CD4-positive, alpha-beta T cell treated with Interleukin-12 subunit alpha and Interleukin-12 subunit beta, for 1 hour (primary cell): Measurements from ENCODE around the gene GJB2.

Experiments used
- DNase-seq: peaks from one replicate; pipeline ENCODE4 v3.0.0-alpha.2; 2020

The GJB2 gene

DNA sequence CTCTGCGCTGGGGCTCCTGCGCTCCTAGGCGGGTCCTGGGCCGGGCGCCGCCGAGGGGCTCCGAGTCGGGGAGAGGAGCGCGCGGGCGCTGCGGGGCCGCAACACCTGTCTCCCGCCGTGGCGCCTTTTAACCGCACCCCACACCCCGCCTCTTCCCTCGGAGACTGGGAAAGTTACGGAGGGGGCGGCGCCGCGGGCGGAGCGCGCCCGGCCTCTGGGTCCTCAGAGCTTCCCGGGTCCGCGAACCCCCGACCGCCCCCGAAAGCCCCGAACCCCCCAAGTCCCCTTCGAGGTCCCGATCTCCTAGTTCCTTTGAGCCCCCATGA is at the start of gene GJB2:
Gene GJB2 (minus strand): TSS at position 103 of the 326 bp plus-strand sequence. CDS start 3,357 bp downstream, outside the sequence.
- DNase-seq, result no peak

DNA sequence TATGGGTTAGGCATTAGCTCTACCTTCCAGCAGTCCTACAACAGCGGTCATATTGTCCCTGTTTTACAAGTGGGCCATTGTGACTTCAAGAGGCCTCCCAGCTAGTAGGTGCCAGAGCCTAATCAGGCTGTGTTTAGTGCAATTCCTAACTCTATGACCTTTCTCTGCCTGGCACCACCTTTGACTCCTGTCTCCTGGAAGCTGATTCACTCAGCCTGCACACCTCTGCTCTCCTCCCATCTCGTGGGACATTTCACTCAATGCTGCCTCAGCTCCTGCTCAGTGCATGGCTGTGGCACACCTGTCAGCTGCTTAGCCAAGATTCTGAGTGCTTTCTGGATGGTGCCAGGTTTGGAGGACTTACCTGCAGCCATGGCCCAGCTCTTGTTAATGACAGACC is 48.9 kb upstream of the GJB2 start:
- no peak for DNase-seq

DNA sequence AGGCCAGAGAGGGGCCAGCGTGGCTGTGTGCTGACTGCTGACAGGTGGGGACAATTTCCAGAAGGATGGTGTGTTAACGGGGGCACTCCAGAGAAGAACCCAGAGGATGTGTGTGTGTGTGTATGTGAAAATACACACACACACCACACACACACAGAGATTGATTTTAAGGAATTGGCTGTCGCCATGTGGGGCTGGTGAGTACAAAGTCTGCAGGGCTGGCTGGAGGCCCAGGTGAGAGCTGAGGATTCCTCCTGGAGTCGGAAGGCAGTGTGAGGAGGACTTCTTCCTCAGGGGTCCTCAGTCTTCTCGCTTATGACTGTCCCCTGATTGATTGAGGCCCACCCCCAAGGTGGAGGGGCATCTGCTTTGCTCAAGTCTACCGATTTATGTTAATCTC is 47.0 kb upstream of the GJB2 start:
- DNase-seq, result no peak

DNA sequence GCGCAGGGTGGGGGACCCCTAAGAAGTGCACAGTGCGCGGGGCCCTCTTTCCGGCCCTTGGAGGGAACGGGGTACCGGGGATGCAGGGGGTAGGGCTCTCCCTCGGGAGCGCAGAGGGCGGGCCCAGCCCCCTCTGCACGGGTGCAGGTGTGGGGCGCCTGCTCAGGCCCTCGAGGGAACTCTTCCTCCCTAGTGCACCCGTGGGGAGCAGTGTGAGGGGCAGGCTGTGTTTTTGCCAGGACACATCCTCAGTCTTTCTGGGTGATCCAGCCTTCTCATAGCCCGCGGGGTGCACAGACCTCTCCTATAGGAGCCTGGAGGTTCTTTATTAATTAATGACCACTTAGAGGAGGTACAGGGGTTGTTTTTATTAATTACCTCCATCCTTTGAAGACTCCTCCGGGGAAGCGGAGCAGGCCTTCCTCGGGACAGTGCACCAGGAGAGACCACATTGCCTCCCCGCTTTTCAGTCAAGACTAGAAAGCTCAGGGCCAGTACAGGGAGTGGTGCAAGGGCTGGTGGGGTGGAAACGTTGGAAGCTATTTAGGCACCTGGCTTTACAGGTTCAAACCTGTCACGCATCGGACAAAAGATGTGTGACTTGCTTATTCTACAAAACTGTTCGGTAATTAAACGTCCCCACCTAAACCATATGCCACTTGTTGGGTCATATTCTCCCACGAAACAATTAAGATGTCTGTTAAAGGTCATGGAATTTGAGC is 40.0 kb upstream of the GJB2 start:
- no peak for DNase-seq

DNA sequence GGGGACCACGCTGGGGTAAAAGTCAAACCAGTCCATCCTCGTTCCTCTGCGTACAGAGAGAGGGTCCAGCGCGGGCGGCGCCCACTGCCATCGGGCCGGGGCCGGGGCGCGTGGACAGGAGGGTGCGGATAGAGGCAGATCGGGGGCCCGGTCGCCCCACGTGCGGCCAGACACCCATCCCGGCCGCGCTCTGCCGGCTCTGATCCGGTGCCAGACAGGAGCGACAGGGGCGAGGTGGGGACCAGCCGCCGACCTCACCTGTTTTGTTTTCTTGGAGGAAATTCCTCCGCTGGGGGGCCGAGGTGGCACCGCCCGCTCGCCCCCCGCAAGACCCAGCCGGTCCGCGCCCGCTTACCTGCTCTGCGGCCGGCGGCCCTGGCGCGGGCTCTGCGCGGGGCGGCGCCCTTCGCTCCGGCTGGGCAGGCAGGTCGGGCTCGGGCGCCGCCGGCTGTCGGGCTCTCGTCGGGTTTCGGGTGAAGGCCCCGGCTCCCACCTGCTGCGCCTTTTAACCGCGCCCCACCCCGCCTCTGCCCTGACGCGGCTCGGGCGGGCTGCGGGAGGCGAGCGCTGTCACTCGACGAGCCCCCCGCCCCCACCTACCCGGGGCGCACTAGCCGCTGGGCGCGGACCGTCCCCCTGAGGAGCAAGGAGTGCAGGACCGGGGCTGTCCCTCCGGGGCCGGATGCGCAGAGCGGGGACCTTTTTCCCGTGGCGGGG is 39.3 kb upstream of the GJB2 start, which contains the start of gene GJB6:
Gene GJB6 (minus strand): TSS at position 481 of the 717 bp plus-strand sequence. CDS start 8,839 bp downstream, outside the sequence.
- peak; percentile 16 for DNase-seq

DNA sequence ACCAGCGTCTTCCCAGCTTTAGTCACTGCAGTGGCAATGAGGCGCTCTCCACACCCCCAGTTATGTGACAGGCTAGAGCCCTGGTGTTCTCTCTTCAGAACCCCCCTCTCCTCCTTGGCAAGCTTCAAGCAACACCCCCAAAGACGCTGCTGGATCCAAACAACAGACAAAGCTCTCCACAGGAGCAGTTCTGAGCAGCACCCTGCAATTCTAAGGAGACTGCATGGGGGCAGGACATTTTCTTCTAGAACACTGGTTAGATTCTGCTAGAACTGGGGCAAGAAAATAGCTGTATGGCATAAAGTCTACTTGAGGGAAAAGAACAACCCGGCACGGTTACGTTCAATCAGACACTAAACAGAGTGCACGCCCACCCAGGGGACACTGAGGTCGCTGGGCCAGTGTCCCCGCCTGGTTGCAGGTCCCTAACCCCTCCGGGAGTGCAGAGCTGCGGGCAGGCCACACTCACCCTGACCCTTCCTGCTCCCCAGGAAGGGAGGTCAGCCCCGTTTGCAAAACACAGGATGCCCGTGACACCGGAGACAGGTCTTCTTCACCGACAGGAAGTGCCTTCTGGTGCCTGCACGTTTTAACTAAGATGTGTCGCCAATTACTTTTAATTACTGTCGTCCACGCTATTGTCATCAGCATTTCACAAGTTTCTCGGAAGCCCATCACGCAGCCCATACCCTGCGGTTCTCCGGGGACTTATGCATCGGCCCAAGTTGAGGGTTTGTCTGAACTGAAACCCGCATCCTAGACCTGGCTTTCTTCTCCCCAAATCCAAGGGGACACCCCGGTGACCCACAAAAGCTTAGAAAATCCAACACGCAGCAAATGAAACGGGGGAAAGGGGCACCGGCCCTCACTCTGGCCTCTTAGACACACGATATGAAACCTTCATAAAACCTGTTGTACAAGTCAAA is 38.4 kb upstream of the GJB2 start:
- peak; percentile 11 for DNase-seq

DNA sequence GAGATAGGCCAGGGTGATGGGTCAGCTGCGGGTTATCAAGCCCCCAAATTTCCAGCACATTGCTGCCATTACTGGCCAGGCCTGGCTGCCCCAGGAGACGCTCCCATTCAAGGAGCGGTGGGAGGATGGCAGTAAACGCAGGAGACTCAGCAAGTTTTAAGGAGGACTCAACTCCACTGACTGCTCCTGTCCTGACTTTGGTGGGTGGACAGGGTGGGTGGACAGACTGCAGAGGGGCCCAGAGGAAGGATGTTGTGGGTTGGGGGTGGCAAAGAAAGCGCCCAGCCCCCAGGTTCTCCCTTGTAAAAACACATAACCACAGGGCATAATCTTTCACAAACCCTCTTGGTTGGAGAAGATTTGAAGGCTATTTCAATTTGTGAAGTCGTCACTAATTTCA is 35.0 kb upstream of the GJB2 start:
- DNase-seq, result no peak

DNA sequence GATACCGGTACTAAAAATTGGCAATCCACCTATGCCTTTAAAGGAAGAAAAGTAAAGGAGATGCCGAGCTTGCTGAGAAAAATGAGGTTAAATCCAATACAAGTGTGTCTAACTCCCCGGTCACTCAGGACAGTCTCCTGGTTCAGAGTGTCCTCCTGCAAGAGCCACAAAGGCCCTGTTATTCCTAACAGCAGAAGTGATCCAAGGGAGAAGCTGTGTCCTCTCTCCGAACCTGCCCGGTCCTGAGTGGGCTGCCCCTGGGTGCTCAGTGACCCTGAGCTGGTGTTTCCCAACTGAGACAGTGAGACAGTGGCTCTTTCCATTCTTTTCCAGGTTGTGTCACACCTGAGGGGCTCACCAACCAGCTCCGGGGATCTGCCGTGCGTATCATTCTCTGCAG is 34.5 kb upstream of the GJB2 start:
- DNase-seq, result no peak

DNA sequence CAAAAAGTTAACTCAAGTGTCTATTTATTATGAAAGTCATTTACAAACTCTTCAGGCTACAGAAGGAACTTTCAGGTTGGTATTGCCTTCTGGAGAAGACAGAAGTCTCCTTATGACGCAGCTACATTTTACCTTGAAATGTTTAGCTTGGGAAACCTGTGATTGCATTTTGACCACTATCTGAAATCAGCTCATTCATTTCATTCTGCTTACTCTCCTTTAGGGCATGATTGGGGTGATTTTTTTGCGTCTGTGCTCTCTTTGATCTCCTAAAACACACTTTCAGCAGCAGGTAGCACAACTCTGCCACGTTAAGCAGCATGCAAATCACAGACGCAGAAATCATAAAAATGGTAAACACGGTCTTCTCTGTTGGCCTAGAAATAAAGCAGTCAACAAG is 29.8 kb upstream of the GJB2 start:
- no peak for DNase-seq

DNA sequence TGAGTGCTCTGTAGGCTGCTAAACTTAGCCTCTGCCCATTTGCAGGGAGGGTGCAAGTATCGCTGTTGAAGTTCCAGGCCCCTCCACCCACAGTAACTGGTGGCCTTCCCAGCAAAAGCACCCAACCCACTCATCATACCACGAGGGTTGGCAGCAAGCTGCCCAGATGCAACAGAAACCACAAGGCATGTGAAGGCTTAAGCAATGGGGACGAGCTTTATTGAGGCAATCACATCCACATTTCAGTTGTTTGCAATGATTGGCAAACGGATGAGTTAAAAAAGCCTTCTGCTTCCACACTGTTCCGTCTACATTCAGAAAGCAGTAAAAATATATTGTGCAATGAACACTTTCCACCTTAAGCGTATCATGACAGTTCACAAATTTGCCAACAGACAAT is 29.0 kb upstream of the GJB2 start:
- DNase-seq, result no peak

DNA sequence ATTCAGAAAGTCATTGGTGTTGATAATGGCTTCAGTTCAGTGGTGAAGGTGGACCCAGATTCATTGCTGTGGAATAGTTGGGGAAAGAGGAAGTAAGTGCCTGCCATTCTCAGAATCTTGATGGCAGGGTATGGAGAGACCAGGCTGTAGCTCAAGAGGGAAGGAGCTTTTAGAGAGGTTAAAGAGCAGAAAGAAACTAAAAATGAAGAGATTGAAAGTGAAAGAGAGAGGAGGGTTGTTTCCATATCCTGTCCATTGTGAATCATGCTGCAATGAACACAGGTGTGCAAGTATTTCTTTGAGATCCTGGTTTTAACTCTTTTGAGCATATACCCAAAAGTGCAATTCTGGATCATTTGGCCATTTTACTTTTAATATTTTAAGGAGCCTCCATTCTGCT is 26.8 kb upstream of the GJB2 start:
- no peak for DNase-seq

DNA sequence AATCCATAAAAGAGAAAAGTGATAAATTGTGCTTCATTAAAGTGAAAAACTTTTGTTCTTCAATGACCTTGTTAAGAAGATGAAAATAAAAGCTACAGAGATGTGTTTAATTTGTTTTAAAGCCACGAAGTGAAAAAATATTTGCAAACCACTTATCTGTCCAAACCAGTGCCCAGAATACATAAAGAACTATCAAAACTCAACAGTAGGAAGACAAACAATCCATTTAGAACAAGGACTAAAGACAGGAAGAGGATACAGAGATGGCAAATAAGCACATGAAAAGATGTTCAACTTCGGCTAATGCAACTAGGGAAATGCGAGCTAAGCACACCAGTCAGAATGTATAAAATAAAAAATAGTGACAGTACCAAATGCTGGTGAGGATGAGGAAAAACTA is 24.4 kb upstream of the GJB2 start:
- DNase-seq, result no peak

DNA sequence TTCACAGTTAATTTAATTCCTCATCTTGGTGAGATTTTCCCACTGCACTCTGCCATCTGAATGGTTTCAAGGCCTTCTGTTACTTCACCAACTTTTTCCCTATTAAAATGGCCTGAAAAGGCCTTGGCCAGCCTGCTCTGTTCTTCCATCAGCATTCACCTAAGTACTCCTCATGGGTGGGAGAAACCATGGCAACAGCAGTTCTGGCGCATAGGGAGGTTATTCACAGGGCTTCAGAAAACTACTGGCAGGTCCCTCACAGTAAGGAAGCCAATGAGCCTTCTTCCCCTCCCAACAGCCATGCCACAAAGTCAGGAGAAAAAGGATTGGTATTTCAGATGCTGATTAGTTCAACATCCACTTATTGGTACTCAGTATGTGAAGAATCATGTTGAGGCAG is 17.2 kb upstream of the GJB2 start:
- no peak for DNase-seq

DNA sequence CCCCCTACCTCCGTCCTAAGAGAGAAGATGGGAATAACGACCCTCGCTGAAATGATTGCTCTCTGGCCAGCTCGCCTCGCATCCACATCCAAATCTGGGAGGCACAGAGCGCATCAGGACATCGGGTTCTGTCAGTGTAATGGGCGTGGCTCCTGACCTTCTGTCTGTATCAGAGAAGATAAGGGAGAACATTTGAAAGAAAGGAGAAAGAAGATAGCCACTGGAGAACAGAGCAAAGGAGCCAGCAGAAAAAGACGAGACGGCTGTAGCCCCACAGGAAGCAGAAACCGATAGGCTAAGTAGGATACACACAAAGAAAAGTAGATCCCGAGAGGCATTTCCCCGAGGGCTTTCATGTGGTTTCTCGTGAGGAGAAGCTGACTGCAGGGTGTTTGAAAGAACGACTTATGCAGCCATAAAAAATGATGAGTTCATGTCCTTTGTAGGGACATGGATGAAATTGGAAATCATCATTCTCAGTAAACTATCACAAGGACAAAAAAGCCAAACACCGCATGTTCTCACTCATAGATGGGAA is 14.0 kb upstream of the GJB2 start:
- no peak for DNase-seq

DNA sequence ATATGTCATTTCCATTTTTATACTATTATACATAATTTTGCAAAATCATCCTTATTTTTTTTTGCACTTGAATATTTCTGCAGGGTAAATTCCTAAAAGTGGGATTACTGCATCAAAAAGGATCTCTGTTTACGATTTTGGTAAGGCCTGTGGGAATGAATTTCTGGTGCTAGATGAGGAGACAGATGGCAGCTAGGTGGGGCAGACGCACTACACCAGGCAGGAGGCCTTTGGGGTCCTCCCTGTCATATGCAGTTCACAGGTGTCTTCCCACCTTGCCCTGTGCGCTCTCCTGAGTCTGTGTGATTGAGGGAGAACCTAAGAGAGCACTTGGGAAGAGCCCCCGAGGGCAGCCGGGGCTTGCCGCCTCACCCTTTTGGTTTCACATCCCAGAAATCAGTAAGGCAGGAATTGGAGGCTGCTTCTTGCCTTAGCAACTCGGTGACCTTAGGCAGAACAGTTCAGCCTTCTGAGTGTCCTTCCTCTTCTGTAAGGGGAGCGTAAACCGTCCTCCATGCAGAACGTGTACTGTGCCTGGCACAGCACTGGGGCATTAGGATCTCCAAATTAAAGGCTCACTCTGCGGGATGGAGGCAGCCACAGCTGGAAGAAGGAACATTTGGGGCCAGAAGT is 13.4 kb upstream of the GJB2 start:
- DNase-seq, result no peak

DNA sequence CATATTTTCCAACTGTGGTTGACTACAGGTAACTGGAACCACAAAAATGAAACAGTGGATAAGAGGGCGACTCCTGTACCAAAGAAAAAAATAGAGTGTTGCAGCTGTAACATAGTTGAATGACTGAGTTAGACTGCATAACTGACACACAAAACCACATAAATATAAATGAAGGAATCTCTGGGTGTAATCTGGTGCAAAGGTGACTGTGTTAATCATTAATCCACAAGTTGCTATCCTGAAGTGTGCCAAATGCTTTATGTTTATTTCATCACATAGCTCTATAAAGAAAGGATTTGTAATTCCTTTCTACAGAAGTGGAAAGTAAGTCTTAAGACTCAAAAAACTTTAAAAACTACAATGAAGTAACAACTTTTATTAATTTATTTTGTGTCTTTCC is 6.0 kb upstream of the GJB2 start:
- no peak for DNase-seq

DNA sequence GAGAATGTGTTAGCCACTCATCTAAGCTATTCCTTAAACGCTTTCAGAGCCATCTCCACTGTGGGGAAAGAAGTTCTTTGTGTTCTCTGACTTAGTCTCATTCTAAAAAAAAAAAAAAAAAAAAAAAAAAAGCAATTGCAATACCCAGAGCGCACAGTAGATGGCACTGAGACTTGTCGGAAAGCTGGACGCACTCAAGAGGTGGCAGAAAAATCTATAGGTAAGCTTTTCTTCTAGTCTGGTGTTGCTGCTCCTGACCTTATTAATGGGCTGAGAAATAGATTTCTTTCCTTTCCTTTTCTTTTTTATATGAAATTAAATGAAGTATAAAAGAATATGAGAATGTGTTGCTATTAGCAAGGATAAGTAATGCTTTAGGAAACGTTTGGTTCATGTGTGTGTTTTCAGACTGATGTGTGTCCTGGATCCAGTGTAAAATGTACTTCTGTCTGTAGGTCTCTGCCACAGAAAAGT is 4.7 kb upstream of the GJB2 start:
- DNase-seq, result peak; percentile 49

DNA sequence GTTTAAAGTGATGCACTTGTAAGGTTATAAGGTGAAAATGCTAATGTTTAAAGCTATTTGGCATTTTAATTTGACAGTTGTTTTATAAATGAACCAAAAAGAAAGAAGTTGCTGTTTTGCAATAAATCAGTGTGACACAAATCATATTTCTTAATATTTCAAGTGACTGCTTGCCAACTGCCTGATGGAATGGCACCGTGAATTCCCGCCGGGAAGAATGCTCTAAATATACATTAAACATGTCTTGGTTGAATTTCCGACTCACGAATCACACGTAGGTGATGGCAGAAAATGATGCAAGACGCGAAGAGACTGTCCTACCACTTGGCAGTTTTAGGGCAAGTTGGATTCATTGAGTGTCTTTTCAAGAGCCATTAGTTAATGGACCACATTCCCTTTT is 3.1 kb upstream of the GJB2 start:
- DNase-seq, result no peak

DNA sequence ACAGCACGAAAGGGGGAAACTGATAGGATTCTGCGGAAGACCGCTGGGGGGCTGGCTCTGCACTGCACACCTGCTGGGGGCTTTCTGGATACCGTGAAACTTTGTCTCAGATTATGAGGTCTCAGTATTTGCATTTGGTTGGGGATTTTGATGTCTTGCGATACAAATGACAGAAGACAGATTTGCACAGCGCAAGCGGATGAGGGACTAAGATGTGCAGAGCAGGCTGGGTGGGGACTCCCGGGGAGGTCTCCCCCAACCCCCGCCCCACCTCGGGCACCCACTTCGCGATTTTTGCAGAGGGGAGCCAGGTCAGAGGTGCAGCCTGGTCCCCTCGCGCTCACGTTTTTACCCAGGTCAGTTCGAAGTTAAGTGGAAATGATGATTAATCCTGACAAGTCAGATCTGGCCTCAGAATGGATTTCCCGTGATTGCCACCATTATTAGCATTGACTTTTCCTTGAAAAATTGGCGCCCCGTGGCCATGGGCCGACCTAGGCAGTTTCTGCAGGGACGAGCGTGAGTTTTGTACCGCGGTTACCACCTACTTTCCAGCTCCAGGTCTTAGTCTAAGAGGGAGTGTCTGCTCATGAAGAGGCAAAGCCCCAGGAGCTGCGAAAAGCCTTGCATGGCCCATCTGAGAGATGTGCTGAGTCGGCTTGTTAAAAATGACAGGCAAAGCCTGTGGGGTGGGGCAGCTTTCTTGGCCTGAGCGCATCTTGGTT is 1.3 kb upstream of the GJB2 start:
- no peak for DNase-seq

DNA sequence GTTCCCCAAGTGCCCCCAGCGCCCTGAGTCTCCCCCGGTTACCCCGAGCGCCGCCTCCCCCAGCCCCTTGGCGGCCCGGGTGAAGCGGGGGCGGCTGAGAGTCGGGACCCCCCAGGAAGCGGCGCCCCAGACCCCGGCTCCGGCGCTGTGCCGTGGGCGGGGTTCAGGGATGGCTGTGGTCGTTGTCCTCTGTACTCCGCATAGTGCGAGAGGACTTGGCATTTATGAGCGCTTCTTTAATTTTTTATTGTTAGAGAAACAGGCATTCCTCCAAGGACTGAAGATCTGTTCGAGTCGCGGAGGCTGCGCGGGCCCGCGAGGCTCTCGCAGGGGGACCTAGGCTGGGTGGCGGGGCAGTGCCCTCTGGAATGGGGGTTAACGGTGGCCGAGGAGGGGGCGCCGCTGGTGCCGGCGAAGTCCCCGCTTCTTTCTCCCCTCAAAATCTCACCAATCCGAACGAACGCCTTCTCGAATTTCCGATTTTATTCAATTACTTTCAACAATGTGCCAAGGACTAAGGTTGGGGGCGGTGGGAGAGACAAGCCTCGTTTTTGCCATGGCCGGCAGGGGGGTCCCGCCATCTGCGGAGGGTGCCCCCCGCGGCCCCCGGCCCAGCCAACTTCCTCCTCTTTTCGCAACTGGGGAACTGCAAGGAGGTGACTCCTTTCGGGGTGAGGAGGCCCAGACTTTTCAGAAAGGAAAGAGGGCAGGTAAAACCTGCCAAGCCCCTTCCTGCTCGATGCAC is 596 bp upstream of the GJB2 start:
- no peak for DNase-seq

DNA sequence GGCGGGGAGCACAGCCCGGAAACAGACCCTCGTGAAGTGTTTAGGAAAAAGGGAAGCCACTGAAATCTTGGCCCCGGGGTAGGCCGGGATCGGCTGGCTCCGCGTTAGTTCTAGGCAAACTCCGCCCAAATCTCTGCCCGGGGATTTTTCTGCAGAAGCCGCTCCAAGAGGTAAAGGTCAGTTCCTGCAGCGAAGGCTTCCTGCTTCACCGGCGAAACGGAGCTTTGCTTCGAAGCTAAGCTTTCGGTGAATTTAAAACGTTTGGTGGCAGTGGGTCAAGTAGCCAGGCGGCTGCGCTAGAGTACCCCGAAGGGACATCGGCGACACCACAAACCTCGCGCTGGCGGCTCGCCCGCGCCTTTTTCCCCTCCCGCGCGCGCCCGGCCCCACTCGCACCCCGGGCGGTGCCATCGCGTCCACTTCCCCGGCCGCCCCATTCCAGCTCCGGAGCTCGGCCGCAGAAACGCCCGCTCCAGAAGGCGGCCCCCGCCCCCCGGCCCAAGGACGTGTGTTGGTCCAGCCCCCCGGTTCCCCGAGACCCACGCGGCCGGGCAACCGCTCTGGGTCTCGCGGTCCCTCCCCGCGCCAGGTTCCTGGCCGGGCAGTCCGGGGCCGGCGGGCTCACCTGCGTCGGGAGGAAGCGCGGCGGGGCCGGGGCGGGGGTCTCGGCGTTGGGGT is 441 bp downstream of the GJB2 start:
- no peak for DNase-seq
